Left lung (tissue), 10 donors: Measurements from ENCODE around the gene PTPRT. TPM values are rescaled to one million over a fixed set of nuclear protein-coding genes. Genes with fewer than 3 reads are reported as not detected.

Experiments
- ATAC-seq: fragments of 200-7000 bp; cut with Tn5 transposase; one replicate; pipeline ENCODE4 v1.9.1; 2020; ENCODE audit warnings: moderate library complexity
- DNase-seq, 4 donors: peaks; one replicate each; pipeline ENCODE4 v3.0.0-alpha.2; 2013 to 2020
- H3K27ac ChIP-seq, 2 donors: fragments of 200-600 bp; sonication (generic) in 1 of 2; one replicate each; pipeline versions ENCODE4 v1.5.0 to v1.8.0; 2020 to 2021
- H3K27me3 ChIP-seq, 2 donors: fragments of 200-600 bp; sonication (generic) in 1 of 2; one replicate each; pipeline versions ENCODE4 v1.5.0 to v1.8.0; 2020 to 2021
- H3K36me3 ChIP-seq, 2 donors: fragments of 200-600 bp; sonication (generic) in 1 of 2; one replicate each; pipeline versions ENCODE4 v1.5.0 to v1.8.0; 2020 to 2021
- H3K4me1 ChIP-seq, 2 donors: fragments of 200-600 bp; one replicate each; pipeline ENCODE4 v1.8.0; 2021
- H3K4me3 ChIP-seq, 2 donors: fragments of 200-600 bp; sonication (generic) in 1 of 2; one replicate each; pipeline versions ENCODE4 v1.5.0 to v1.8.0; 2020 to 2021; ENCODE audit warnings: mild to moderate bottlenecking in 1 of 2
- H3K9me3 ChIP-seq, 2 donors: fragments of 200-600 bp; sonication (generic) in 1 of 2; one replicate each; pipeline versions ENCODE4 v1.5.0 to v1.8.0; 2020 to 2021
- intact Hi-C, 2 donors: fragments of 100-400 bp; cut with DNase I; formaldehyde crosslinking; loops; one replicate each; pipeline versions ENCODE4 v1.11.2 to v1.14.2; 2022
- polyA plus RNA-seq, 6 donors: library from polyadenylated mRNA; unstranded; fragments of 120-200 nt; gene quantifications; one replicate each; pipeline ENCODE4 v1.2.1, GENCODE V29; 2013; ENCODE audit not compliant: insufficient read length in 6 of 6
- total RNA-seq, 2 donors: library from RNA; stranded (reverse); fragmentation: NEBNext Ultra II Directional; extraction: Animal tissue kit (Norgen Biotek cat#: 25700); gene quantifications; one replicate each; pipeline ENCODE4 v1.2.1, GENCODE V29; 2021
- TF ChIP-seq, protein P1 (sequence below), 2 donors: fragments of 200-600 bp; sonication (generic) in 1 of 2; IDR thresholded peaks; one replicate each; pipeline versions ENCODE4 v1.5.0 to v1.8.0; 2021; ENCODE audit warnings: antibody characterized with exemption in 2 of 2
- donor health status: DM: no; HTN: yes; CAD: no.
- donor health status: DM: no; HTN: no; CAD: no.

Gene PTPRT
- total and polyA plus RNA-seq, 8 donors: 0.15 to 2.9 (median 1.4) TPM

GRCh38 chr20:42259389-42259788 is 930.3 kb downstream of the PTPRT start:
- no peaks in the 10 kb centered on the region for H3K27me3 ChIP-seq
- no peaks in the 10 kb centered on the region for H3K36me3 ChIP-seq
- TF ChIP-seq, protein P1, sequence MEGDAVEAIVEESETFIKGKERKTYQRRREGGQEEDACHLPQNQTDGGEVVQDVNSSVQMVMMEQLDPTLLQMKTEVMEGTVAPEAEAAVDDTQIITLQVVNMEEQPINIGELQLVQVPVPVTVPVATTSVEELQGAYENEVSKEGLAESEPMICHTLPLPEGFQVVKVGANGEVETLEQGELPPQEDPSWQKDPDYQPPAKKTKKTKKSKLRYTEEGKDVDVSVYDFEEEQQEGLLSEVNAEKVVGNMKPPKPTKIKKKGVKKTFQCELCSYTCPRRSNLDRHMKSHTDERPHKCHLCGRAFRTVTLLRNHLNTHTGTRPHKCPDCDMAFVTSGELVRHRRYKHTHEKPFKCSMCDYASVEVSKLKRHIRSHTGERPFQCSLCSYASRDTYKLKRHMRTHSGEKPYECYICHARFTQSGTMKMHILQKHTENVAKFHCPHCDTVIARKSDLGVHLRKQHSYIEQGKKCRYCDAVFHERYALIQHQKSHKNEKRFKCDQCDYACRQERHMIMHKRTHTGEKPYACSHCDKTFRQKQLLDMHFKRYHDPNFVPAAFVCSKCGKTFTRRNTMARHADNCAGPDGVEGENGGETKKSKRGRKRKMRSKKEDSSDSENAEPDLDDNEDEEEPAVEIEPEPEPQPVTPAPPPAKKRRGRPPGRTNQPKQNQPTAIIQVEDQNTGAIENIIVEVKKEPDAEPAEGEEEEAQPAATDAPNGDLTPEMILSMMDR (IDR thresholded peaks at IDR 0.05): no peak
- H3K4me3 ChIP-seq: no peak overlapping the region
- peaks cover 0 to 5% of the 10 kb centered on the region in 2 donors for H3K9me3 ChIP-seq
- H3K27ac ChIP-seq: no peak overlapping the region
- ATAC-seq (no peak), DNase-seq (no peak)
- H3K4me1 ChIP-seq: no peaks in the 10 kb centered on the region
- intact Hi-C loops: no loop called here

DNA sequence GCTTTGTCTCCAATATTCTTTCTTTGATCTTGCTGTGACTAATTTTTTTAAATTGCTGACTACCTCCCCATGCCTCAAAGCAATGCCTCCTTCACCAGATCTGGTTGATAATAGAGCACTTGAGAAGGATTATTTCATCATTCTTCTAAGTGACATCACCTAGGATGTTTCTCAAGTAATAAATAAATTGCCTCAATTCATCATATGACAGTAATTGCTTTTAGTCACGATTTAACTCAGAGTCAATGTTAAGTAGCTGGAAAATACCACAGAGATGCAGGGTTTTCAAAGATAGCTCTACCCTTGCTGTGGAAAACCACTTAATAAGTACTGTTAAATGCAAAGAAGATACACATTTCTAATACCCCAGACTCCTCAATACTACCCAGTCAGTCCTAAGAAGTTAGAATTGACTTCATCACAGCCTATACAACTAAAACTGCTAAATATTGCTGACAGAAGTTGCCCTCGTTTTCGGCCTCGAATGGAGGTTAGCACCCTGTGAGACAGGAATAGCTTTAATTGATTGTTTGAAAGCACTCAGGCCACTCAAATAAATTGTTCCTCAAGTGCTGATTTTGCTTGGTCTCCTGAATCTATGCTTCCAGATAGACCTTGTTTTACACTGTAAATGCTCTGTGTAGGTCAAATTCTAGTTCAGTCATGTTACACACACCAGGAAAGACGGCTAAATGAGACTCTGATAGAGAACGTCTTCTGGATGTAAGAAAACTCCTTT is 931.0 kb downstream of the PTPRT start:
- intact Hi-C loops: no loop called here
- DNase-seq (no peak), ATAC-seq (no peak)
- H3K36me3 ChIP-seq: no peaks in the 10 kb centered on the region
- no peak overlapping the region for H3K4me3 ChIP-seq
- peaks cover 0 to 5% of the 10 kb centered on the region in 2 donors for H3K9me3 ChIP-seq
- no peaks in the 10 kb centered on the region for H3K4me1 ChIP-seq
- TF ChIP-seq, protein P1 (IDR thresholded peaks at IDR 0.05): no peak
- no peaks in the 10 kb centered on the region for H3K27me3 ChIP-seq
- no peak overlapping the region for H3K27ac ChIP-seq

DNA sequence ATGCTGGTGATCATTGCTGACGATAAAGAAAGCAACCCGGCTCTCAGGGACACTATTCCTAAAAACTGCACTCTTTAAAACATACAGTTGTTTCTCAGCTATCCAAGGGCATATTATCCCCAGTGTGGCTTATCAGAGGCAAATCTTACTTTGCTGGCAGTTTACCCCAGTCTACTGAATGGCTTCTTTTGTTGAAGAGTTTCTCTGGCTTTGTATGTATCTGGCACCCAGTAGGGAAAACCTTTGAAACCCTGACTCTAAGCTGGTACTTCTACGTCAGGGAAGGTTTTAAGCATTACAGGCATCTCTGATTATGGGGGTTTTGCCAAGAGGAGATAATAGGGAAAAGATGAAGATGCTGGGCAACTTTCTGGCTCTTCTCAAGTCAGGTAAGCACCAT is 933.9 kb downstream of the PTPRT start:
- DNase-seq (no peak), ATAC-seq (no peak)
- intact Hi-C loops: no loop called here
- Histone ChIP-seq H3K4me3 (no peak overlapping the region), H3K27ac (no peak overlapping the region), H3K36me3 (no peaks in the 10 kb centered on the region), H3K4me1 (no peaks in the 10 kb centered on the region), H3K27me3 (no peaks in the 10 kb centered on the region), H3K9me3 (peaks cover 0 to 3% of the 10 kb centered on the region in 2 donors)
- TF ChIP-seq, protein P1 (IDR thresholded peaks at IDR 0.05): no peak

GRCh38 chr20:42254673-42255072 is 935.0 kb downstream of the PTPRT start:
- no peaks in the 10 kb centered on the region for H3K4me1 ChIP-seq
- H3K27ac ChIP-seq: no peak overlapping the region
- TF ChIP-seq, protein P1 (IDR thresholded peaks at IDR 0.05): no peak
- intact Hi-C loops: no loop called here
- DNase-seq (no peak), ATAC-seq (no peak)
- no peaks in the 10 kb centered on the region for H3K27me3 ChIP-seq
- peaks cover 0 to 3% of the 10 kb centered on the region in 2 donors for H3K9me3 ChIP-seq
- H3K36me3 ChIP-seq: no peaks in the 10 kb centered on the region
- H3K4me3 ChIP-seq: no peak overlapping the region

DNA sequence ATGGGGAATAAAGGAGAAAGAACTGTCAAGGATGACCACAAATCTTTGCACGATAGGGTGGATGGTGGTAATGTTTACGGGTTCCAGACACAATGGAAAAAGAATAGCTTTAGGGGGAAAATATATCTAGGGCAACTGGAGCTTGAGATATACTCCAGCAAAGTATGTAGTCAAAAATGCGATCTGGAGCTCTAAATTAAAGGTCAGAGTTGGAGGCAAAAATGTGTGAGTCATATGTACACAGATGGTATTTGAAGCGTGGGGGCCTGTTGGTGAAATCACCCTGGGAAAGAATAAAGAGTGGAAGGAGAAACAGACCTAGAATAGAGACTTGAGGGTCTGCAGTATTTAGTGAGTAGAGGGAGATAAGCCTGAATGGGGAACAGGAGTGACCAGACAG is 937.6 kb downstream of the PTPRT start:
- no peaks in the 10 kb centered on the region for H3K36me3 ChIP-seq
- no peaks in the 10 kb centered on the region for H3K4me1 ChIP-seq
- TF ChIP-seq, protein P1 (IDR thresholded peaks at IDR 0.05): no peak
- H3K9me3 ChIP-seq: peaks cover 0 to 3% of the 10 kb centered on the region in 2 donors
- no peak for DNase-seq
- no peak for ATAC-seq
- H3K27me3 ChIP-seq: no peaks in the 10 kb centered on the region
- no peak overlapping the region for H3K27ac ChIP-seq
- intact Hi-C loops: no loop called here
- no peak overlapping the region for H3K4me3 ChIP-seq
